ENCODE results near the gene KDM2A.
"Not testable (repeated sequence)": the region's sequence is repeated elsewhere in the genome, so short reads cannot be mapped to it uniquely, and the experiment has no call there.

KDM2A gene

GRCh38 chr11:67199751-67200150 is 80.7 kb downstream of the KDM2A start:
- in situ Hi-C loops (cut with MboI; ENCODE audit: low pct_unique_long_range_greater_than_20kb, low sequenced_read_pairs, unreplicated experiment) = no loop called here
- DNase-seq (ENCODE audit: low spot score) = no peak
- TF ChIP-seq, protein P1, sequence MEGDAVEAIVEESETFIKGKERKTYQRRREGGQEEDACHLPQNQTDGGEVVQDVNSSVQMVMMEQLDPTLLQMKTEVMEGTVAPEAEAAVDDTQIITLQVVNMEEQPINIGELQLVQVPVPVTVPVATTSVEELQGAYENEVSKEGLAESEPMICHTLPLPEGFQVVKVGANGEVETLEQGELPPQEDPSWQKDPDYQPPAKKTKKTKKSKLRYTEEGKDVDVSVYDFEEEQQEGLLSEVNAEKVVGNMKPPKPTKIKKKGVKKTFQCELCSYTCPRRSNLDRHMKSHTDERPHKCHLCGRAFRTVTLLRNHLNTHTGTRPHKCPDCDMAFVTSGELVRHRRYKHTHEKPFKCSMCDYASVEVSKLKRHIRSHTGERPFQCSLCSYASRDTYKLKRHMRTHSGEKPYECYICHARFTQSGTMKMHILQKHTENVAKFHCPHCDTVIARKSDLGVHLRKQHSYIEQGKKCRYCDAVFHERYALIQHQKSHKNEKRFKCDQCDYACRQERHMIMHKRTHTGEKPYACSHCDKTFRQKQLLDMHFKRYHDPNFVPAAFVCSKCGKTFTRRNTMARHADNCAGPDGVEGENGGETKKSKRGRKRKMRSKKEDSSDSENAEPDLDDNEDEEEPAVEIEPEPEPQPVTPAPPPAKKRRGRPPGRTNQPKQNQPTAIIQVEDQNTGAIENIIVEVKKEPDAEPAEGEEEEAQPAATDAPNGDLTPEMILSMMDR (IDR thresholded peaks at IDR 0.05; ENCODE audit: extremely low read depth, insufficient read depth, missing control alignments) = no peak

DNA sequence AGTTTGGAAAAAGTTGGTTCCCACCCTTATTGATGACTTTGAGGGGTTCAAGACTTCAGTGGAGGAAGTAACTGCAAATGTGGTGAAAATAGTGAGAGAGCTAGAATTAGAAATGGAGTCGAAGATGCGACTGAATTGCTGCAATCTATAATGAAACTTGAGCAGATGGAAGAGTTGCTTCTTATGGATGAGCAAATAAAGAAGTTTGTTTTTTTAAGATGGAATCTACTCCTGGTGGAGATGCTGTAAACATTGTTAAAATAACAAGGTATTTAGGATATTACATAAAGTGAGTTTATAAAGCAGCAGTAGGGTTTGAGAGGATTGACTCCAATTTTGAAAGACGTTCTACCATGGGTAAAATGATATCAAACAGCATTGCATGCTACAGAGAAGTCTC is 83.0 kb downstream of the KDM2A start:
- in situ Hi-C loops (cut with MboI; ENCODE audit: low pct_unique_long_range_greater_than_20kb, low sequenced_read_pairs, unreplicated experiment) = no loop called here
- TF ChIP-seq, protein P1 (IDR thresholded peaks at IDR 0.05; ENCODE audit: extremely low read depth, insufficient read depth, missing control alignments) = no peak

GRCh38 chr11:67204822-67205221 is 85.8 kb downstream of the KDM2A start:
- in situ Hi-C loops (cut with MboI; ENCODE audit: low pct_unique_long_range_greater_than_20kb, low sequenced_read_pairs, unreplicated experiment) = no loop called here
- DNase-seq (ENCODE audit: low spot score) = no peak
- TF ChIP-seq, protein P1 (IDR thresholded peaks at IDR 0.05; ENCODE audit: extremely low read depth, insufficient read depth, missing control alignments) = no peak

More for the DNA sequence above, 83.0 kb downstream of the KDM2A start:
- no peak for DNase-seq (ENCODE audit: low spot score)

- in situ Hi-C loops (cut with MboI; ENCODE audit: low pct_unique_long_range_greater_than_20kb, low sequenced_read_pairs, unreplicated experiment); DNase-seq (ENCODE audit: low spot score): not testable (repeated sequence)
These were observed 90.2 kb downstream of the KDM2A start for GRCh38 chr11:67209222-67209621.

DNA sequence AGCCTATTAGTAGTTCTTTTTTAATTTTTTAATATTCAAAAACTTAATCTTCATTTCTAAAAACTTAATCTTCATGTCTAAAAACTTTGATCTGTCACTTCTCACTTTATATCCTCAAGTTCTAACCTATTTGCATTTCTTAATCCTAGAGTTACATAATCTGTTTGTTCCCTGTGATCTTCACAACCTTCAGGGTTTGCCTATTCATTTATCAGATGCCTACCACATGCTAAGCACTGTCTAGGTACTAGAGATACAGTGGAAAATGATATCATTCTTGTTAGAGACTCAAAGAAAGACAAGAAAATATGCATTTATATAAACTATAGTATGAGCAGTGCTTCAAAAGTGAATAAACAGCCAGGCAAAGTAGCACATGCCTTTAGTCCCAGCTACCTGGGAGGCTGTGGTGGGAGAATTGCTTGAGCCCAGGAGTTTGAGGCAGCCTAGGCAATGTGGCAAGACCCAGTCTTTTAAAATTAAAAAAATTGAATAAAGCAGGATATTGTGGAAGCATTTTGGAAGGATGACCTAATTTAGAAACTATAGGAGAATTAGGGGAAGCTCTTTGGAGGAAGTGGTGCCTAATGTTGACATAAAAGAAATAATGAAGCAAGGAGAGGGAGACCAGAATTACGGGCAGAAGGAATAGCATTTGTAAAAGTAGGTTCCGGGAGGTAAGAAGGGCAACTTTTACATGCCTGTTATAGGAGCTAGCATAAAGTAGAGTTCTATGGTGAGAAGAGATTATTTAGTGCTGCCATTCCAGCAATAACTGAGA is 92.8 kb downstream of the KDM2A start:
- TF ChIP-seq, protein P1 (IDR thresholded peaks at IDR 0.05; ENCODE audit: extremely low read depth, insufficient read depth, missing control alignments) = no peak
- DNase-seq (ENCODE audit: low spot score) = no peak
- in situ Hi-C loops (cut with MboI; ENCODE audit: low pct_unique_long_range_greater_than_20kb, low sequenced_read_pairs, unreplicated experiment) = no loop called here

- in situ Hi-C loops (cut with MboI; ENCODE audit: low pct_unique_long_range_greater_than_20kb, low sequenced_read_pairs, unreplicated experiment) = no loop called here
- DNase-seq (ENCODE audit: low spot score) = peak; percentile 58
- TF ChIP-seq, protein P1 (IDR thresholded peaks at IDR 0.05; ENCODE audit: extremely low read depth, insufficient read depth, missing control alignments) = no peak
These were observed 94.1 kb downstream of the KDM2A start for GRCh38 chr11:67213178-67213621.

DNA sequence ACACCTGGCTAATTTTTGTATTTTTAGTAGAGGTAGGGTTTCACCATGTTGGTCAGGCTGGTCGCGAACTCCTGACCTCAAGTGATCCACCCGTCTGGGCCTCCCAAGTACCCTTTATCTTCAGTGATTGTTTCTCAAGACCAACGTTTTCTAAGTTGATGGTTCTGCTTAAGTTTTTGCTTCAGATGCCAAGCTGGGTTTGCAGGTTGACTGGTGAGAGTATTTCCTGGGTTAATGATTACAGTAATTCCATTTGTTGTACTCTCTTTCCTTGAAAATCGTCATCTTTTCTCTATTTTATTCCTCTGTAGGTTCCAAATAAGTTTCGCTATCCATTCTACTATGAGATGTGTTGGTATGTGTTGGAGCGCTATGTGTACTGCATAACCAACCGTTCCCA is 108.7 kb downstream of the KDM2A start:
- DNase-seq (ENCODE audit: low spot score) = no peak
- in situ Hi-C loops (cut with MboI; ENCODE audit: low pct_unique_long_range_greater_than_20kb, low sequenced_read_pairs, unreplicated experiment) = no loop called here
- TF ChIP-seq, protein P1 (IDR thresholded peaks at IDR 0.05; ENCODE audit: extremely low read depth, insufficient read depth, missing control alignments) = no peak
